ENCODE data around the gene CUL4B. TPM values are rescaled to one million over a fixed set of nuclear protein-coding genes. Genes with fewer than 3 reads are reported as not detected.
"Not testable (repeated sequence)": the region's sequence is repeated elsewhere in the genome, so short reads cannot be mapped to it uniquely, and the experiment has no call there.

CUL4B gene
- total RNA-seq, 6 donors from 2014 or later, result 17.9 to 58.7 (median 31.1) TPM

GRCh38 chrX:120485315-120485637, 75.5 kb downstream of the CUL4B start:
- 67 to 80% methylated on average over 3 of the region's 3 CpGs for WGBS, 2 donors
- Histone ChIP-seq H3K4me1 (peaks cover 0 to 7% (median 2%) of the 10 kb centered on the region in 4 donors), H3K27me3 (no peaks in the 10 kb centered on the region), H3K36me3 (no peaks in the 10 kb centered on the region), H3K27ac (peak overlapping the region; percentile 81 to 89 (median 83)), H3K9me3 (no peaks in the 10 kb centered on the region), H3K4me3 (peak overlapping the region in 3 of 4 donors; percentile 40 to 56 (median 49))
- ATAC-seq (ENCODE audit: low FRiP score in 2 of 2) (no peak), DNase-seq (no peak)
- TF ChIP-seq CTCF (IDR thresholded peaks at IDR 0.05) (no peak), EP300 (IDR thresholded peaks at IDR 0.05) (no peak), POLR2A (IDR thresholded peaks at IDR 0.05) (no peak), POLR2AphosphoS5 (IDR thresholded peaks at IDR 0.05) (no peak)

GRCh38 chrX:120477453-120477852, 83.3 kb downstream of the CUL4B start:
- no peak for ATAC-seq (ENCODE audit: low FRiP score in 2 of 2)
- TF ChIP-seq POLR2A (IDR thresholded peaks at IDR 0.05), result no peak
- TF ChIP-seq EP300 (IDR thresholded peaks at IDR 0.05), result no peak
- TF ChIP-seq CTCF (IDR thresholded peaks at IDR 0.05), result no peak
- no peak for TF ChIP-seq POLR2AphosphoS5 (IDR thresholded peaks at IDR 0.05)
- no peak for DNase-seq
- H3K27me3 ChIP-seq, result no peaks in the 10 kb centered on the region
- no peak overlapping the region for H3K4me3 ChIP-seq
- H3K4me1 ChIP-seq, result no peaks in the 10 kb centered on the region
- H3K9me3 ChIP-seq, result no peaks in the 10 kb centered on the region
- WGBS, 2 donors, result 77 to 80% methylated on average over 3 of the region's 3 CpGs
- no peaks in the 10 kb centered on the region for H3K36me3 ChIP-seq
- no peak overlapping the region for H3K27ac ChIP-seq

- DNase-seq, result no peak
- 84 to 86% methylated on average over 2 of the region's 2 CpGs for WGBS, 2 donors
- ATAC-seq (ENCODE audit: low FRiP score in 2 of 2), result no peak
- TF ChIP-seq EP300 (IDR thresholded peaks at IDR 0.05) (no peak), CTCF (IDR thresholded peaks at IDR 0.05) (no peak), POLR2A (IDR thresholded peaks at IDR 0.05) (no peak), POLR2AphosphoS5 (IDR thresholded peaks at IDR 0.05) (no peak)
- Histone ChIP-seq H3K4me3 (no peak overlapping the region), H3K27ac (no peak overlapping the region), H3K27me3 (no peaks in the 10 kb centered on the region), H3K9me3 (no peaks in the 10 kb centered on the region), H3K36me3 (no peaks in the 10 kb centered on the region), H3K4me1 (no peaks in the 10 kb centered on the region)
Observed at GRCh38 chrX:120476714-120477113, 84.0 kb downstream of the CUL4B start.

- not testable (repeated sequence) for ATAC-seq (ENCODE audit: low FRiP score in 2 of 2); H3K27me3 ChIP-seq; H3K9me3 ChIP-seq; H3K36me3 ChIP-seq; DNase-seq; H3K27ac ChIP-seq; H3K4me1 ChIP-seq; H3K4me3 ChIP-seq
- 14 to 30% methylated on average over 1 of the region's 1 CpG for WGBS, 2 donors
- TF ChIP-seq CTCF (IDR thresholded peaks at IDR 0.05), result peak in 5 of 6 experiments; percentile 9 to 62 (median 37)
Observed at GRCh38 chrX:120475447-120475846, 85.3 kb downstream of the CUL4B start.

Small RNA genes lying within 50 kb of the gene (small RNA-seq; reads per million reads assigned to genes)
- 0 reads per million in 4 donors for gene RNU7-37P

Other genes with a start within 250 kb of the CUL4B start
- gene TMEM255A, start 249.5 kb downstream of the CUL4B start, total RNA-seq, result 1 to 10 TPM; 1.0 to 3.3 (median 1.6) TPM
- gene ATP1B4, start 198.9 kb downstream of the CUL4B start, total RNA-seq, result not detected
- gene LAMP2, start 91.7 kb downstream of the CUL4B start, total RNA-seq, result 100 to 1,000 TPM in 4 of 6 donors, 10 to 100 TPM in 2; 28.0 to 145 (median 125) TPM
- gene MCTS1, start 43.1 kb upstream of the CUL4B start, total RNA-seq, result 10 to 100 TPM in 5 of 6 donors, 1 to 10 TPM in 1; 4.8 to 28.3 (median 22.1) TPM
- 10 to 100 TPM in 5 of 6 donors, 1 to 10 TPM in 1; 4.2 to 39.1 (median 18.0) TPM for gene C1GALT1C1, start 69.1 kb upstream of the CUL4B start, total RNA-seq

All from upper lobe of left lung (tissue), 6 donors.